ENCODE results near the gene LCK.

Gene LCK

DNA sequence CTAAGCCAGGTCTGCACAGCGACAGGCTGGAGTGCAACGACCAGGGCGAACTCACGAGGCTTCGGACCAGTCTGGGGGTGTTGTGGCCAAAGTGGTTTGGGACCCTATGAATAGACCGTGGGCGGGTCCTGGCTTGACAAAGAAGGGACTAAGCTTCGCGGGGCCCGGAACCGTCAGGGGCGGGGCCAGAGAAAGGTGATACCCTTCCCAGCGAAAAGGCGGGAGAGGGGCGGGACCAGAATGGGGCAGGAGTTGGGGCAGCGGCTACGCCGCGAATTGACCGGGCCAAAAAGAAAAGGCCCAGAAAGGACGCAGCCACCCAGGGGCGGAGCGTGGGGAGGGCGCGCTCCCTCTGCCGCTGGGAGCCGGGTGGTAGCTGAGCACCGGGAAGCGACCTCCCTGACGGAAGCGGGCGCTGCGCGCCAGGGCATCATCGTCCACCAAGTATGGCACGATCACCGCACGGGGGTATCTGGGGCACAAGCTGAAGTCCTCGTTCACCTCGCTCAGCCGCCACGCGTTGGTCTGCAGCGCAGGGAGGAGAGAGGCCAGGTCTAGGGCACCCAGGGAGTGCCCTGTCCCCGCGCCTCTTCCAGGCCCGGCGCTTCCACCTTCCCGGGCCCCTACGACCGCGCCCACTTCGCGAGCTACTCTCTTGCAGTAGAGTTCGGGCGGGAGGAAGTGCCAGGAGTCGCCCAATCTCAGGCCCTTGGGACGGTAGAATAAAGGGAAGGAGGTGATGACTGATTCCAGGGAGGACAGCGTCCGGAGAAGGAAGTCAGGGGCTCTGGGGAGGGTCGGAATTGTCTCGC lies 10.7 kb upstream of the LCK start:
- peak; percentile 40 for DNase-seq (ENCODE audit: low read depth)
- H3K4me3 ChIP-seq (ENCODE audit: low read length): peak overlapping the region; percentile 51
- TF ChIP-seq, protein P1, sequence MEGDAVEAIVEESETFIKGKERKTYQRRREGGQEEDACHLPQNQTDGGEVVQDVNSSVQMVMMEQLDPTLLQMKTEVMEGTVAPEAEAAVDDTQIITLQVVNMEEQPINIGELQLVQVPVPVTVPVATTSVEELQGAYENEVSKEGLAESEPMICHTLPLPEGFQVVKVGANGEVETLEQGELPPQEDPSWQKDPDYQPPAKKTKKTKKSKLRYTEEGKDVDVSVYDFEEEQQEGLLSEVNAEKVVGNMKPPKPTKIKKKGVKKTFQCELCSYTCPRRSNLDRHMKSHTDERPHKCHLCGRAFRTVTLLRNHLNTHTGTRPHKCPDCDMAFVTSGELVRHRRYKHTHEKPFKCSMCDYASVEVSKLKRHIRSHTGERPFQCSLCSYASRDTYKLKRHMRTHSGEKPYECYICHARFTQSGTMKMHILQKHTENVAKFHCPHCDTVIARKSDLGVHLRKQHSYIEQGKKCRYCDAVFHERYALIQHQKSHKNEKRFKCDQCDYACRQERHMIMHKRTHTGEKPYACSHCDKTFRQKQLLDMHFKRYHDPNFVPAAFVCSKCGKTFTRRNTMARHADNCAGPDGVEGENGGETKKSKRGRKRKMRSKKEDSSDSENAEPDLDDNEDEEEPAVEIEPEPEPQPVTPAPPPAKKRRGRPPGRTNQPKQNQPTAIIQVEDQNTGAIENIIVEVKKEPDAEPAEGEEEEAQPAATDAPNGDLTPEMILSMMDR (IDR thresholded peaks at IDR 0.05; ENCODE audit: insufficient read depth, low read depth, low read length, missing control alignments): no peak

GRCh38 chr1:32241001-32241763 lies 9.9 kb upstream of the LCK start:
- DNase-seq (ENCODE audit: low read depth): no peak
- H3K4me3 ChIP-seq (ENCODE audit: low read length): peak overlapping the region; percentile 51
- TF ChIP-seq, protein P1 (IDR thresholded peaks at IDR 0.05; ENCODE audit: insufficient read depth, low read depth, low read length, missing control alignments): no peak

GRCh38 chr1:32242341-32242851 lies 8.7 kb upstream of the LCK start:
- TF ChIP-seq, protein P1 (IDR thresholded peaks at IDR 0.05; ENCODE audit: insufficient read depth, low read depth, low read length, missing control alignments): no peak
- no peak for DNase-seq (ENCODE audit: low read depth)
- no peak overlapping the region for H3K4me3 ChIP-seq (ENCODE audit: low read length)

DNA sequence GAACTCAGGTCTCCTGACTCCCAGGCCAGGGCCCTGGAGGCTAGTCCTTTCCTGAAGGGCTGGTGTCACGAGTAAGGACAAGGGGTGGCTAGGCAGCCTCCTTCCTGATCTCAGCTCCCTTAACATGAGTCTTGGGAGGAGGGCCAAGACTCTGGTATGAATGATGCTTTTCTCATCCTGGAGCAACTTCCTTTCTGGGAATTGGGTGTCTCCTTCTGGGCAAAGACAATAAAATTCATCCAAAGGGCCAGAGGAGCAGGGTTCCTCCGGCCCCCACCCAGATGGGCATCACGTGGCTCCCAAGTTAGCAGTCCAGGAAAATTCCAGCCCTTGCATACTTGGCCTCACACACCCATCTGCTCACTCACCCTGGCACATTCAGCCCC lies 4.2 kb upstream of the LCK start, which contains the start of gene FAM167B:
Gene FAM167B (plus strand): TSS at position 335 of the 386 bp plus-strand sequence. CDS start 200 bp downstream, outside the sequence.
- TF ChIP-seq, protein P1 (IDR thresholded peaks at IDR 0.05; ENCODE audit: insufficient read depth, low read depth, low read length, missing control alignments): no peak
- peak; percentile 23 for DNase-seq (ENCODE audit: low read depth)
- H3K4me3 ChIP-seq (ENCODE audit: low read length): no peak within 1 kb of the TSS

DNA sequence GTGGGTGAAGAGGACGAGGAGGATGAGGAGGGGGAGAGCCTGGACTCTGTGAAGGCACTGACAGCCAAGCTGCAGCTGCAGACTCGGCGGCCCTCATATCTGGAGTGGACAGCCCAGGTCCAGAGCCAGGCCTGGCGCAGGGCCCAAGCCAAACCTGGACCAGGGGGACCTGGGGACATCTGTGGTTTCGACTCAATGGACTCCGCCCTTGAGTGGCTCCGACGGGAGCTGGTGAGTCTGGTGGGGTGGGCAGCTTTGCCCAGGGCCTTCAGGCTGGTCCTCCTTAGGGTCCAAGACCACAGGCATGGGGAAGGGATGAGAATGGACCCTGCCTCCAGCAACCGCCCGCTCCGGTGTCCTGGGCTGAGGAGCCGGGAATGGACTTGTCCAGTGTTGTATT lies 3.6 kb upstream of the LCK start:
- DNase-seq (ENCODE audit: low read depth): no peak
- H3K4me3 ChIP-seq (ENCODE audit: low read length): no peak overlapping the region
- TF ChIP-seq, protein P1 (IDR thresholded peaks at IDR 0.05; ENCODE audit: insufficient read depth, low read depth, low read length, missing control alignments): no peak

GRCh38 chr1:32247983-32248889 lies 2.8 kb upstream of the LCK start:
- H3K4me3 ChIP-seq (ENCODE audit: low read length): no peak overlapping the region
- TF ChIP-seq, protein P1 (IDR thresholded peaks at IDR 0.05; ENCODE audit: insufficient read depth, low read depth, low read length, missing control alignments): peak; percentile 68
- peak; percentile 79 for DNase-seq (ENCODE audit: low read depth)

All from epithelial cell of esophagus (primary cell).